IPS-15b (cell line): ENCODE measurements around the gene NEDD4.

Experiments used
- H3K27me3 ChIP-seq: one replicate; pipeline ENCODE4 v1.6.1; 2013; ENCODE audit warnings: low read length; ENCODE audit not compliant: control insufficient read depth, insufficient read depth
- H3K36me3 ChIP-seq: one replicate; pipeline ENCODE4 v1.6.1; 2013; ENCODE audit warnings: low read length; ENCODE audit not compliant: control insufficient read depth, insufficient read depth
- H3K4me1 ChIP-seq: one replicate; pipeline ENCODE4 v1.6.1; 2013; ENCODE audit warnings: mild to moderate bottlenecking, low read length; ENCODE audit not compliant: control insufficient read depth, insufficient read depth
- H3K4me3 ChIP-seq: one replicate; pipeline ENCODE4 v1.5.1; 2013; ENCODE audit warnings: low read depth, low read length
- H3K9ac ChIP-seq: one replicate; pipeline ENCODE4 v1.6.1; 2013; ENCODE audit warnings: low read depth, mild to moderate bottlenecking, low read length
- H3K9me3 ChIP-seq: one replicate; pipeline ENCODE4 v1.6.1; 2013; ENCODE audit warnings: mild to moderate bottlenecking, low read length; ENCODE audit not compliant: control insufficient read depth, insufficient read depth

NEDD4 gene

DNA sequence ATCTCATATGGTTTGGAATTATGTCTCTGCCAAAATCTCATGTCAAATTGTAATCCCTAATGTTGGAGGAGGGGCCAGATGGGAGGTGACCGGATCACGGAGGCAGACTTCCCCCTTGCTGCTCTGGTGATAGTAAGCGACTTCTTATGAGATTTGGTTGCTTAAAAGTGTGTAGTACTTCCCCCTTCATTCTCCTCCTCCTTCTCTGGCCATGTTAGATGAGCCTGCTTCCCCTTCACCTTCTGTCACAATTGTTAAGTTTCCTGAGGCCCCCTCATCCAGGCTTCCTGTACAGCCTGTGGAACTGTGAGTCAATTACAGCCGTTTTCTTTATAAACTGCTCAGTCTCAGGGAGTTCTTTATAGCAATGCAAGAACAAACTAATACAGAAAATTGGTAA lies 51.1 kb downstream of the NEDD4 start:
- Histone ChIP-seq H3K27me3 (no peaks in the 10 kb centered on the region), H3K9me3 (no peaks in the 10 kb centered on the region), H3K4me3 (no peak overlapping the region), H3K36me3 (no peaks in the 10 kb centered on the region), H3K9ac (no peak overlapping the region), H3K4me1 (no peaks in the 10 kb centered on the region)

DNA sequence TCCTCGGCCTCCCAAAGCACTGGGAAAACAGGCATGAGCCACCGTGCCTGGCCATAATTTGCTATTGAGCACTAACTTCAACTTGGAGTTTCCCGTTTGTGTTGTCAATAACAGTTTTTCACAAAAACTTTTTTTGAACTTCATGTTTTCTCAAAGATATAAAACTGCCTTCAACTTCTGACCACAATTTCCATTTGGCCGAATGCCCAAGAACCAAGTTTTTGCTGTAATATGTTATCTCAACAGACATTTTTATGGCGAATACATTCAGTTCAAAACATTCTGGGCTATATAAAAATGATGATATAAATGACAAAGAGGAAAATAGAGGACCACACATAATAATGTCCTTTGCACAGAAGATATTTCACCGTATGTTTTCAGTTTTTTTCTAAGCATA lies 56.4 kb downstream of the NEDD4 start:
- Histone ChIP-seq H3K9me3 (no peaks in the 10 kb centered on the region), H3K4me3 (no peak overlapping the region), H3K27me3 (no peaks in the 10 kb centered on the region), H3K4me1 (no peaks in the 10 kb centered on the region), H3K9ac (no peak overlapping the region), H3K36me3 (no peaks in the 10 kb centered on the region)

DNA sequence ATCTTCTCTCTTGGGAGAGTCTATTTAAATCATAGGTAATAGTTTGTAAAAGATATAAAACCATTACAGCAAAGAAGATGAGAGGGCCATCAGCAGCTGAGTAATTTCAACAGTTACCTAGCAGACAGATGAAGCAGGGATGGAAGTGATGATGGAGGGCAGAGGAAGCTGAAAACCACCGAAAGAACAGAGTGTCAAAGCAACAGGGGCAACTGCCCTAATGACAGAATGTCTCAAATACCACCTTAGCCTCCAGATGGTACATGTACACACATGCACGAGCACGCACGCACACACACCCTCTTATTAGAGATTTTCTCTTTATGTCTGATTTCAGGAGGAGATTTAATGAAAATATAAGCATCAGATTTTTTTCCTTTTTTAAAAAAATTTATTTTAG lies 64.5 kb downstream of the NEDD4 start:
- no peak overlapping the region for H3K4me3 ChIP-seq
- H3K27me3 ChIP-seq = no peaks in the 10 kb centered on the region
- H3K4me1 ChIP-seq = no peaks in the 10 kb centered on the region
- no peaks in the 10 kb centered on the region for H3K36me3 ChIP-seq
- H3K9me3 ChIP-seq = no peaks in the 10 kb centered on the region
- no peak overlapping the region for H3K9ac ChIP-seq

DNA sequence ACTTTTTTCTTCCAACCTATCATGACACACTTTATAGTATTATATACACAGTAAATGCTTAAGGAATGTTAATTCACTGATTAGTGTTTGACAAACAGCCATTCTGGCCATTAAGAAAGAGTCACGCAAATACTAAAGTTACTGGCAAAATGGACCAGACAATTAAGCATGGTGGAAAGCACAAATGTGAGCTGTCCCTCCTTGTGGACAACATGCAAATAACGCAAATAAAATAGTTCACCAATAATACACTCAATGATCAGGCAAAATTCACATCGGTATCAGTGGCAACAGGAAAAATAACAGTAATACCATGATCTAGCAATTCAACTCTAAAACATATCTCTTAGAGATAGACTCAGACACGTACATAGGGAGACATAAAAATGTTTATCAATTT lies 71.7 kb downstream of the NEDD4 start:
- Histone ChIP-seq H3K9me3 (no peaks in the 10 kb centered on the region), H3K9ac (no peak overlapping the region), H3K36me3 (no peaks in the 10 kb centered on the region), H3K27me3 (no peaks in the 10 kb centered on the region), H3K4me1 (no peaks in the 10 kb centered on the region), H3K4me3 (no peak overlapping the region)

DNA sequence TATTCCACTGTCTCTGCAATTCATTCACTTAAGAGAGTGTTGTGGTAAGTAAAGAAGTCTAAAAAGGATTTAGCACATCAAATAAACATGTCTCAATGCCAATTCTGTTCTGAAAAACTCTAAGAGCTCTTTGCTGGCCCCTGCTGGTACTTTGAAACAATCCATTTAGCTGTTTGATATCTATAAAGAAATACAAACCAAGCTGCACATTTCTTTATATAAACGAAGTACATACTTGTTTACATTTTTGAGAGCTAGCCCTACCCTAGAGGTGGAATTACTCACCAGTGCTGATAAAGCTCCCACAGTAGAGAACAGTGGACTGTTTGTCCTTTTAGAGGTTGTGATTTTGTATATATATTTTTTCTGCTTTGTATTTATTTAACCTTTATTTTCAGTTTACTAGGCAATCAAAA lies 75.5 kb downstream of the NEDD4 start:
- Histone ChIP-seq H3K9me3 (no peaks in the 10 kb centered on the region), H3K4me3 (no peak overlapping the region), H3K36me3 (no peaks in the 10 kb centered on the region), H3K27me3 (no peaks in the 10 kb centered on the region), H3K9ac (no peak overlapping the region), H3K4me1 (no peaks in the 10 kb centered on the region)

DNA sequence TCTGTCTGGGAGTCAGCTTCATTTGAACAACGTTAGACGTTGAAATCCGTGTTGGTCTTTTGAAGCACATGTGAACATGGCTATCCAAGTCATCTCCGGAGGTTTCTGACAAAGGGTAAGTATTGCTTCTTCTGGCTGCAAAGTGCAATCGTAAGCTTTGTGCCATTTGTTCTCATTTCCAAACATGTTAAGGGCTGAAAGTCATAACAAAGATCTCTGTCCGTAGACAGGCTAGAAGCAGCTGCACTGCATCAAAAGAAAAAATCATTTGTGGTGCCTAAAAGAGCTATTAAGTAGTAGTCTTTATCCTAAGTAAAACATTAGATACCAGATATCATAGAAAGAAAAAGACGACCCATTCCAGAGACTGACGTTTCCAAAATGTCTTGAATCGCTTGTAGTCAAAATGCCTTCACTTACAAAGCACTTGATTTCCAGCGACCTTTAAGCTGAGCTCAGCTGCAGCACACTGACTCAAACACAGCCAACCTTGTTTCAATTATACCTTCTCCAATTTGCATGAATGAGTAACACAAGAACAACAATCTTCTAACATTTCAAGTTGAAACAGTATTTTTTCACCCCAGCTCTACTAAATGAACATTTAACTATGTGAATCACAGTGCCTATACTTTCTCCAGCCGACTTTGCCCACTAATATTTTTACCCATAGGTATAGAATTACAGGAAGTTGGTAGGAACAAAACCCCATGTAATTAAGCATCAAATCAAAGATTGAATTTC lies 76.6 kb downstream of the NEDD4 start:
- Histone ChIP-seq H3K9me3 (no peaks in the 10 kb centered on the region), H3K27me3 (no peaks in the 10 kb centered on the region), H3K36me3 (no peaks in the 10 kb centered on the region), H3K4me3 (no peak overlapping the region), H3K9ac (no peak overlapping the region), H3K4me1 (no peaks in the 10 kb centered on the region)

DNA sequence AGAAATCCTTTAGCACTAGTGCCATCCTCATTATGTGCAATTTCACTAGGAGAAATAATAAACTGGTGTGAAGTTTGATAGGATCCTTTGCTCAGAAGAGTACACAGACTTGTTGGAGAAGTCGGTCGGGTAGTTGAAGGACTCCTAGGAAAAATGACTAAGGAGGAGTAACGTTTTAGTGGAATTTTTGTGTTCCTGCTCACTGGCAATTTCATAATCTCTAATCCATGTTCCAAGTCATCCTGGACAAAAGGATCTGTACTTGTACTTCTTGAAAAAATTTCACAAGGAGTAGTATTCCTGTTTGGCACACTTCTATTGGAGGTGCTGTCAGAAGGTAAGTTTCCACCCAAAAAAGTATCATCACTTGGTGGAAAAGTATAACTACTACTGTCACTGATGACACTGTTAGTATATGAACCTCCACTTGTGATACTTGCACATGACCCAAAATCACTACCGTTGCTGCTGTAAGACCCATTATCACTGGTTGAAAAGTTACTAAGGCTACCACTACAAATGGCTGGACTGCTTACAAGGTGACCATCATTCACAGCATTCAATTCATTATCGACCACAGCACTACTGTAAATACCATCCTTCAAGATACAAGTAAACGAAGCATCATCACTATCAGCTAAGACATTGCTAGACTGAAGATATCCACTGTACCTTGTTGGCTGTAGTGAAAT lies 77.4 kb downstream of the NEDD4 start:
- H3K4me3 ChIP-seq = no peak overlapping the region
- H3K4me1 ChIP-seq = no peaks in the 10 kb centered on the region
- H3K9me3 ChIP-seq = no peaks in the 10 kb centered on the region
- H3K9ac ChIP-seq = no peak overlapping the region
- no peaks in the 10 kb centered on the region for H3K36me3 ChIP-seq
- H3K27me3 ChIP-seq = no peaks in the 10 kb centered on the region

DNA sequence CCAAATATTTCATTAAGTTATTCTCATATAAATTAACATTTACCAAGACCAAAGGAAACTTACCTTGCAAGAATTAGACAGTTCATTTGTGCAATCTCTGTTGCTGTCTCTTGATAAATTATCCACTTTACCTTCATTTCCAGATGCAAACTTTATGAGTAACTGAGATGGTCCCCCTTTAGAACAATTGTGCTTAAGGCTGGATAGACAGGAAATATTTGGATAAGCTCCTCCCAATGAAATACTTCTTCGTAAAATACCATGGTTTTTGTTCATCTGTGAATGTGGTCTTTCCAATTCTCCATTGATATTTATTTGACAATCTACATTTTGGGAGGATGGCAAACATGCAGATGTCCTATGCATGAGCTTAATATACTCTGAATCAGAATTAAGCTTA lies 78.2 kb downstream of the NEDD4 start:
- Histone ChIP-seq H3K4me3 (no peak overlapping the region), H3K9ac (no peak overlapping the region), H3K27me3 (no peaks in the 10 kb centered on the region), H3K36me3 (no peaks in the 10 kb centered on the region), H3K9me3 (no peaks in the 10 kb centered on the region), H3K4me1 (no peaks in the 10 kb centered on the region)

DNA sequence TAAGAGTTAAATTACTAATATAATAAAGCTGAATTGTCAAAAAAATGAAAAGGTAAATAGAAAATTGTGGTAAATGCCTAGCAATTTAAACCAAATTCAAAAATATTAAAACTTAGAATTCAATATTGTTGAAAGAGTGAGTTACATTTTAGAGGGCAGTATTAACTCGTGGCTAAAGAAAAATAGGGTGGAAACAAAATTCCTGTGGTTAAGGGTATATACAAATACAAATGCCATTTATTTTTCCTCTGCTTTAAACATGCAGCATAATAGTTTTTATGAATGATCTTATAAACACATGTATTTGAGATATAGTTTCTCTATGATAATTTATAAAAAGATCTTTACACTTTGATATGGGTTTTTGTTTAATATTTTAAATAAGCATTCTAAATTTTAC lies 79.0 kb downstream of the NEDD4 start:
- H3K9ac ChIP-seq = no peak overlapping the region
- no peaks in the 10 kb centered on the region for H3K36me3 ChIP-seq
- no peak overlapping the region for H3K4me3 ChIP-seq
- H3K4me1 ChIP-seq = no peaks in the 10 kb centered on the region
- no peaks in the 10 kb centered on the region for H3K27me3 ChIP-seq
- H3K9me3 ChIP-seq = no peaks in the 10 kb centered on the region

DNA sequence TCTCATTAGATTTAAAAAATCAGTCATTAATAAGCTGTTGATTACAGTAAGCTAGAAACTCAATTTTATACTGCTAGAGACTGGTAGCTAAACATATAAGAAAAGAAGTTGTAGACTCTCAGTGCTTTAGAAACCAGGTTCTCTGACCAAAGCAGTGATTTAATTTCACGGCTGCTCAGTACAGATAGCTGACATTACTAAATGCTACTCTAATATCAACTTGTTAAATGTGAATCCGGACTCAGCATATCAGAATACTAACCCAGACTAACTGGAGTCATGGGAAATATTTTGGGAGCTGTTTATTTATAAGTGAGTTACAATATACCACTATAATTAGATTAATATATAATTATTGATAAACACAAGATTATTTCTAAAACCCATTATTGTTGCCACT lies 80.4 kb downstream of the NEDD4 start:
- Histone ChIP-seq H3K36me3 (no peaks in the 10 kb centered on the region), H3K4me1 (no peaks in the 10 kb centered on the region), H3K4me3 (no peak overlapping the region), H3K9me3 (no peaks in the 10 kb centered on the region), H3K9ac (no peak overlapping the region), H3K27me3 (no peaks in the 10 kb centered on the region)

DNA sequence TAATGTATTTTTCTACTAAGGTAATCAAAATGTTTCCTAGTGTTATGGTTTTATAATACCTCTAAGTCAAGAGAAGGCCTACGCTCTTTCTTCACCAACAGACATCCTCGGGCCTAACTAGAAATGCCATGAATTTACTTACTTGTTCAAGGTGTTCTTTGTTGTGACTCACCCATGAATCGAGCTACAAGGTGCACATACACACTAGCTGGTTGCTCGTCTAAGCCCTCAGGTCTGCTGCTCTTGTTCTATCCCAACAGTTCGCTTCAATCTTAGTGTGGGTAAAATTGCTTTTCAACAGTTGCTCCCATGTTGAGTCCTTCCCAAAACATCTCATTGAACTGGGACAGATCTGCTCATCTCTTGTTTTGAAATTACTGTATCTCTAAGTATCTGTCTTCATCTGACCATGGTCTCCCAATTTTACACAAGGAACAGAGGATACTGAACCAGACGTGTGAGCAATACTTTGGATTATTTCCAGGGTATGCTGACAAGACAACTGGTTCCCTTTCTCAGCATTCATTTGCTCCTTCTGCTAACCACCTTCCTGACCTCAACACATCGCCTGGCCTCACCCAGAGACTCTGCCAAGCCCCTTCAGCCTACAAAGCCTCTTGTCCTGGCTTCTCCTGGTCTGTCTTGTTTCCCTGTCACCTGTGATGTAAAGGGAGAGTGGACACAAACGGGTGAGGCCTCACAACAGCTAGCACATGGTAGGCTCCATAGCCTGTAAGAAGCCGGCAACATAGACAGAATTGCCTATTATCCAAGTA lies 84.2 kb downstream of the NEDD4 start:
- H3K9ac ChIP-seq = no peak overlapping the region
- no peak overlapping the region for H3K4me3 ChIP-seq
- no peaks in the 10 kb centered on the region for H3K36me3 ChIP-seq

DNA sequence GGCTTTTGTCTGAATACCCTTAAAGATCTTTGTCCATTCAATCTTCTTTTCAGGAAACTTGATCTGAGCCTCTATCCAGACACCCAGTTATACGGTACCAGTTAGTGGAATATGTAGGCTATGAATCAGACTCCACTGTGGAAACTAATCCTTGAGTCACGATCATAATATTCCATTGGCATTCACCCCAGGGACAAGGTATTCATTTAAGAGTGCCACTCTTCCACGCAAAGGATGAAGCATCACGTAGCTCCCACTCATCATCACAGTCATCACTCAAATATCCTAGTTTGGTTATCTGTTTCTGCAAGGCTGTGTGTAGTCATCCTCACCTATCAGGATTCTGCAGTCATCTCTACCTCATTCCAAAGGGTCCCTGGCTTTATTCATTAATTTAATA lies 85.6 kb downstream of the NEDD4 start:
- H3K4me1 ChIP-seq = no peaks in the 10 kb centered on the region
- H3K36me3 ChIP-seq = no peaks in the 10 kb centered on the region
- no peak overlapping the region for H3K4me3 ChIP-seq
- no peaks in the 10 kb centered on the region for H3K27me3 ChIP-seq
- H3K9me3 ChIP-seq = no peaks in the 10 kb centered on the region
- no peak overlapping the region for H3K9ac ChIP-seq

More for the DNA sequence above, 84.2 kb downstream of the NEDD4 start:
- Histone ChIP-seq H3K4me1 (no peaks in the 10 kb centered on the region), H3K27me3 (no peaks in the 10 kb centered on the region), H3K9me3 (no peaks in the 10 kb centered on the region)
